HG02973 (cell line): Measurements from ENCODE around the gene GPR15.
"Not testable (repeated sequence)": the region's sequence is repeated elsewhere in the genome, so short reads cannot be mapped to it uniquely, and the experiment has no call there.

ENCODE experiments used
- ATAC-seq: cut with Tn5 transposase; IDR thresholded peaks from one replicate; pipeline ENCODE4 v1.9.1; 2021; ENCODE audit warnings: moderate library complexity; ENCODE audit not compliant: unreplicated experiment

The GPR15 gene

GRCh38 chr3:98556164-98557130, 24.7 kb downstream of the GPR15 start:
- ATAC-seq, result peak; percentile 74

- no peak for ATAC-seq
Observed at GRCh38 chr3:98557324-98558010, 25.7 kb downstream of the GPR15 start.

GRCh38 chr3:98558100-98558827, 26.5 kb downstream of the GPR15 start:
- no peak for ATAC-seq

GRCh38 chr3:98559769-98560168, 28.0 kb downstream of the GPR15 start:
- ATAC-seq, result not testable (repeated sequence)

GRCh38 chr3:98560911-98561310, 29.1 kb downstream of the GPR15 start:
- no peak for ATAC-seq

- ATAC-seq, result no peak
Observed at GRCh38 chr3:98561727-98562521, 30.1 kb downstream of the GPR15 start.

GRCh38 chr3:98563661-98564281, 32.0 kb downstream of the GPR15 start:
- peak; percentile 44 for ATAC-seq

GRCh38 chr3:98564282-98565005, 32.7 kb downstream of the GPR15 start:
- no peak for ATAC-seq

- peak; percentile 13 for ATAC-seq
Observed at GRCh38 chr3:98565237-98565643, 33.5 kb downstream of the GPR15 start.

GRCh38 chr3:98565843-98566242, 34.1 kb downstream of the GPR15 start:
- no peak for ATAC-seq

- ATAC-seq, result peak; percentile 32
Observed at GRCh38 chr3:98567666-98568270, 36.0 kb downstream of the GPR15 start.

GRCh38 chr3:98568402-98568801, 36.6 kb downstream of the GPR15 start:
- no peak for ATAC-seq

- peak; percentile 57 for ATAC-seq
Observed at GRCh38 chr3:98573181-98573728, 41.5 kb downstream of the GPR15 start.

- ATAC-seq, result no peak
Observed at GRCh38 chr3:98574132-98574531, 42.4 kb downstream of the GPR15 start.

- no peak for ATAC-seq
Observed at GRCh38 chr3:98577178-98577895, 45.6 kb downstream of the GPR15 start.

- no peak for ATAC-seq
Observed at GRCh38 chr3:98580401-98581386, 48.9 kb downstream of the GPR15 start.

- no peak for ATAC-seq
Observed at GRCh38 chr3:98581474-98581873, 49.7 kb downstream of the GPR15 start.
